SK-N-SH treated with all-trans-retinoic acid at 6 μM for 48 hours (cell line): Measurements from ENCODE around the gene RBM47.

Source experiments
- ATAC-seq: fragments of 200-7000 bp; cut with Tn5 transposase; 3 replicates; pipeline ENCODE4 v1.9.1; 2020; ENCODE audit warnings: mild to moderate bottlenecking, moderate library complexity
- ARNTL ChIP-seq: fragments of 450-650 bp; formaldehyde crosslinking; IDR thresholded peaks from 2 replicates; pipeline ENCODE4 v1.5.0; 2020; ENCODE audit warnings: low read depth, mild to moderate bottlenecking, moderate library complexity, borderline replicate concordance
- BACH2 ChIP-seq: fragments of 250-450 bp; sonication (Bioruptor Pico); IDR thresholded peaks from 2 replicates; pipeline ENCODE4 v1.9.0; 2021; ENCODE audit warnings: mild to moderate bottlenecking, borderline replicate concordance
- CSDC2 ChIP-seq: fragments of 250-450 bp; sonication (Bioruptor Pico); IDR thresholded peaks from 2 replicates; pipeline ENCODE4 v1.5.0; 2020; ENCODE audit warnings: mild to moderate bottlenecking, moderate library complexity
- ESRRG ChIP-seq: fragments of 250-450 bp; sonication (Bioruptor Pico); IDR thresholded peaks from 2 replicates; pipeline ENCODE4 v1.6.1; 2021; ENCODE audit warnings: mild to moderate bottlenecking
- GLIS3 ChIP-seq: fragments of 250-450 bp; sonication (Bioruptor Pico); IDR thresholded peaks from 2 replicates; pipeline ENCODE4 v1.5.0; 2020; ENCODE audit warnings: mild to moderate bottlenecking, moderate library complexity
- ISL1 ChIP-seq: fragments of 250-450 bp; sonication (Bioruptor Pico); IDR thresholded peaks from 2 replicates; pipeline ENCODE4 v2.1.2; 2022; ENCODE audit warnings: mild to moderate bottlenecking, moderate library complexity
- OSR1 ChIP-seq: fragments of 250-450 bp; sonication (Bioruptor Pico); IDR thresholded peaks from 2 replicates; pipeline ENCODE4 v1.8.0; 2022; ENCODE audit warnings: moderate library complexity, mild to moderate bottlenecking, inconsistent platforms
- PPARA ChIP-seq: fragments of 250-450 bp; sonication (Bioruptor Pico); IDR thresholded peaks from 2 replicates; pipeline ENCODE4 v1.5.0; 2020; ENCODE audit warnings: mild to moderate bottlenecking, borderline replicate concordance
- SNAI2 ChIP-seq: fragments of 250-450 bp; sonication (Bioruptor Pico); IDR thresholded peaks from 2 replicates; pipeline ENCODE4 v1.5.0; 2020; ENCODE audit warnings: mild to moderate bottlenecking, moderate library complexity
- TCF4 ChIP-seq: fragments of 250-450 bp; sonication (Bioruptor Pico); IDR thresholded peaks from 2 replicates; pipeline ENCODE4 v1.8.0; 2021; ENCODE audit warnings: mild to moderate bottlenecking, moderate library complexity, borderline replicate concordance
- TOX ChIP-seq: fragments of 250-450 bp; sonication (Bioruptor Pico); IDR thresholded peaks from 2 replicates; pipeline ENCODE4 v1.8.0; 2021; ENCODE audit warnings: mild to moderate bottlenecking, moderate library complexity, borderline replicate concordance
- ZC3H10 ChIP-seq: fragments of 250-450 bp; sonication (Bioruptor Pico); IDR thresholded peaks from 2 replicates; pipeline ENCODE4 v1.5.1; 2021; ENCODE audit warnings: mild to moderate bottlenecking, moderate library complexity
- ZFP3 ChIP-seq: fragments of 250-450 bp; sonication (Bioruptor Pico); IDR thresholded peaks from 2 replicates; pipeline ENCODE4 v1.5.0; 2020; ENCODE audit warnings: mild to moderate bottlenecking, moderate library complexity
- ZFP30 ChIP-seq: fragments of 450-650 bp; formaldehyde crosslinking; IDR thresholded peaks from 2 replicates; pipeline ENCODE4 v1.5.0; 2022; ENCODE audit warnings: mild to moderate bottlenecking, moderate library complexity
- ZNF565 ChIP-seq: fragments of 450-650 bp; formaldehyde crosslinking; conservative IDR thresholded peaks from 2 replicates; pipeline ENCODE4 v1.5.0; 2020; ENCODE audit warnings: low read depth, mild to moderate bottlenecking, moderate library complexity
- ZNF70 ChIP-seq: fragments of 450-650 bp; formaldehyde crosslinking; IDR thresholded peaks from 2 replicates; pipeline ENCODE4 v1.5.0; 2020; ENCODE audit warnings: mild to moderate bottlenecking, moderate library complexity
- TF ChIP-seq, protein P1 (sequence below): fragments of 250-450 bp; sonication (Bioruptor Pico); IDR thresholded peaks from 2 replicates; pipeline ENCODE4 v1.8.0; 2020; ENCODE audit warnings: mild to moderate bottlenecking, moderate library complexity, borderline replicate concordance
- TF ChIP-seq, protein P2 (sequence below): fragments of 250-450 bp; sonication (Bioruptor Pico); IDR thresholded peaks from 2 replicates; pipeline ENCODE4 v1.5.1; 2021; ENCODE audit warnings: mild to moderate bottlenecking, moderate library complexity
- TF ChIP-seq, protein P3 (sequence below): fragments of 250-450 bp; sonication (Bioruptor Pico); IDR thresholded peaks from 2 replicates; pipeline ENCODE4 v1.5.1; 2020; ENCODE audit warnings: low read depth, mild to moderate bottlenecking, moderate library complexity
- TF ChIP-seq, protein P4 (sequence below): fragments of 250-450 bp; sonication (Bioruptor Pico); IDR thresholded peaks from 2 replicates; pipeline ENCODE4 v1.5.0; 2020; ENCODE audit warnings: mild to moderate bottlenecking, moderate library complexity

Gene RBM47

DNA sequence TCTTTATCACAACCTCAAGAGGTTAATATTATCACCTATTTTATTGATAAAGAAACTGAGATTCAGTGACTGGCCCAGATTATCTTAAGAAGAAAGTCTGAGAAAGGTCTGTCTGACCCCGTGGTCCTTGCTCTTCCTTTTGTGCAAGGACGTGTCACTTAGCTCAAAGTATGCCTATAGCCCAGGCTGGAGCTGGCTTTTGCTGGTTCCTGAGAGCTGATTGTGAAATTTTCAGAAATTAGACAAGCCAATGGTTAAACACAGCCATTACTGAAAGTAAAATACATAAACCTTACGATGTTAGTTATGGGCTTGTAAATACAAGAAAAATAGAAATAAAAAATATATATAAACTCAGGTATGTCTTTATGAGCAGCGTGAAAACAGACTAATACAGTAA lies 224.5 kb downstream of the RBM47 start:
- TF ChIP-seq, protein P1, sequence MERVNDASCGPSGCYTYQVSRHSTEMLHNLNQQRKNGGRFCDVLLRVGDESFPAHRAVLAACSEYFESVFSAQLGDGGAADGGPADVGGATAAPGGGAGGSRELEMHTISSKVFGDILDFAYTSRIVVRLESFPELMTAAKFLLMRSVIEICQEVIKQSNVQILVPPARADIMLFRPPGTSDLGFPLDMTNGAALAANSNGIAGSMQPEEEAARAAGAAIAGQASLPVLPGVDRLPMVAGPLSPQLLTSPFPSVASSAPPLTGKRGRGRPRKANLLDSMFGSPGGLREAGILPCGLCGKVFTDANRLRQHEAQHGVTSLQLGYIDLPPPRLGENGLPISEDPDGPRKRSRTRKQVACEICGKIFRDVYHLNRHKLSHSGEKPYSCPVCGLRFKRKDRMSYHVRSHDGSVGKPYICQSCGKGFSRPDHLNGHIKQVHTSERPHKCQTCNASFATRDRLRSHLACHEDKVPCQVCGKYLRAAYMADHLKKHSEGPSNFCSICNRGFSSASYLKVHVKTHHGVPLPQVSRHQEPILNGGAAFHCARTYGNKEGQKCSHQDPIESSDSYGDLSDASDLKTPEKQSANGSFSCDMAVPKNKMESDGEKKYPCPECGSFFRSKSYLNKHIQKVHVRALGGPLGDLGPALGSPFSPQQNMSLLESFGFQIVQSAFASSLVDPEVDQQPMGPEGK = no peak
- TF ChIP-seq ZNF565 (CRISPR knock-in tag) (no peak), PPARA (CRISPR knock-in tag) (no peak), ZFP3 (no peak), SNAI2 (no peak), ZC3H10 (no peak), OSR1 (CRISPR knock-in tag) (no peak), TOX (CRISPR knock-in tag) (no peak), TCF4 (CRISPR knock-in tag) (no peak), ESRRG (CRISPR knock-in tag) (no peak), ARNTL (CRISPR knock-in tag) (no peak), ZFP30 (CRISPR knock-in tag) (no peak), BACH2 (CRISPR knock-in tag) (no peak), ZNF70 (CRISPR knock-in tag) (no peak), ISL1 (no peak)
- TF ChIP-seq, protein P2, sequence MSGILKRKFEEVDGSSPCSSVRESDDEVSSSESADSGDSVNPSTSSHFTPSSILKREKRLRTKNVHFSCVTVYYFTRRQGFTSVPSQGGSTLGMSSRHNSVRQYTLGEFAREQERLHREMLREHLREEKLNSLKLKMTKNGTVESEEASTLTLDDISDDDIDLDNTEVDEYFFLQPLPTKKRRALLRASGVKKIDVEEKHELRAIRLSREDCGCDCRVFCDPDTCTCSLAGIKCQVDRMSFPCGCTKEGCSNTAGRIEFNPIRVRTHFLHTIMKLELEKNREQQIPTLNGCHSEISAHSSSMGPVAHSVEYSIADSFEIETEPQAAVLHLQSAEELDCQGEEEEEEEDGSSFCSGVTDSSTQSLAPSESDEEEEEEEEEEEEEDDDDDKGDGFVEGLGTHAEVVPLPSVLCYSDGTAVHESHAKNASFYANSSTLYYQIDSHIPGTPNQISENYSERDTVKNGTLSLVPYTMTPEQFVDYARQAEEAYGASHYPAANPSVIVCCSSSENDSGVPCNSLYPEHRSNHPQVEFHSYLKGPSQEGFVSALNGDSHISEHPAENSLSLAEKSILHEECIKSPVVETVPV (CRISPR knock-in tag) = no peak

DNA sequence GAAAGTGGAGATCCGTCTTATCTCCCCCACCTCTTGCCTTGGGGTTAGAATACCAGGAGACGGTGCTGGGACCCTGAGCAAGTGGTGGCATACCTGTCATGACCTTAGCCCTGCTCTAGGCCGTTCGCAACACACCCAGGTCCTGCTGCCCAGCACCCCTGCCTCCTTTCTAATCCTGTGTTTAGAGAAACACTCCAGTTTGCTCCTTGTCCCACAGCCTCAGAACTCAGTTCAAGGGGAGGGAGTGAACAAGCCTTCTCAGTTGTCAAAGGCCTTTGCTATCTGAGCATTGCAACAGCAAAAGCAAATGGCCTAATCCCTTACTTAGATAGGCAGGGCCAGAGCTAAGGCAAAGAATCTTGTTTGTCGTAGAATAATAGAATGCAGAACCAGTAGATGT lies 226.6 kb downstream of the RBM47 start:
- TF ChIP-seq PPARA (CRISPR knock-in tag) = no peak
- no peak for ATAC-seq

More for the DNA sequence above, 224.5 kb downstream of the RBM47 start:
- ATAC-seq = no peak

DNA sequence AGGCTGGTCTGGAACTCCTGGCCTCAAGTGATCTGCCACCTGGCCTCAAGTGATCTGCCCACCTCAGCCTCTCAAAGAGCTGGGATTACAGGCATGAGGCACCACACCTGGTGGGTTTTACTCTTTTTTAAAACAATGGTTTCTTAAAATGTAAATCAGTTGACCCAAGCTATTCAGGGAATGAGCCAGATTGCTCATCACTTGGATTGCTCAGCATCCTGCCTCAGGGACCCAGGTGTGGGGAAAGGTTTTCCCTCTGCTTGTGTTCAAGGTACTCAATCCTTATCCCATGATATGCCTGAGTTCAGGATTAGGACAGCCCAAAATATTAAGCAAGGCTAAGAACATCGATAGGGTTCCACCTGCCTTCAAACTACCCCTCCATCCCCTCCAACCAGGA lies 227.1 kb downstream of the RBM47 start:
- TF ChIP-seq ESRRG (CRISPR knock-in tag) = no peak
- TF ChIP-seq ISL1 = no peak
- TF ChIP-seq ZFP3 = no peak
- TF ChIP-seq, protein P1 = no peak
- no peak for TF ChIP-seq ZFP30 (CRISPR knock-in tag)
- no peak for TF ChIP-seq GLIS3 (CRISPR knock-in tag)
- no peak for ATAC-seq

DNA sequence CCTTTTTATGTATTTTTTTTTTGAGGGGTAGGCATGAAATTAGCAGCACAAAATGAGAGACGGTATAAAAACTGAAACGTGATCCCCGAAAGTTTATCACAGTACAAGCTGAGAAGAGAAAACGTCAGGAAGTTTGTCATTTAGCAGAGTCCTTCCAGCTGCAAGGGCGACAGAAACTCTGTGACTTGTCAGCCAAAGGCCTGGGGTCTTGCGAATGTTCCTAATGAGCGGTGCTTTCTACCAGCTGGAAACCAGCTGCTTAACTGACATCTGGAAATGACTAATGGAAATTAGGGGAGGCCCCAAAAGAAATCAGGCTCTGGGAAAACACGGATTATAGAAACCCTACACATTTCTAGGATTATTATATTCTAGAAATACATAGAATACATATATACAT lies 228.0 kb downstream of the RBM47 start:
- TF ChIP-seq TCF4 (CRISPR knock-in tag) = peak; percentile 78; the same call in 1 of the 2 replicates
- TF ChIP-seq, protein P3, sequence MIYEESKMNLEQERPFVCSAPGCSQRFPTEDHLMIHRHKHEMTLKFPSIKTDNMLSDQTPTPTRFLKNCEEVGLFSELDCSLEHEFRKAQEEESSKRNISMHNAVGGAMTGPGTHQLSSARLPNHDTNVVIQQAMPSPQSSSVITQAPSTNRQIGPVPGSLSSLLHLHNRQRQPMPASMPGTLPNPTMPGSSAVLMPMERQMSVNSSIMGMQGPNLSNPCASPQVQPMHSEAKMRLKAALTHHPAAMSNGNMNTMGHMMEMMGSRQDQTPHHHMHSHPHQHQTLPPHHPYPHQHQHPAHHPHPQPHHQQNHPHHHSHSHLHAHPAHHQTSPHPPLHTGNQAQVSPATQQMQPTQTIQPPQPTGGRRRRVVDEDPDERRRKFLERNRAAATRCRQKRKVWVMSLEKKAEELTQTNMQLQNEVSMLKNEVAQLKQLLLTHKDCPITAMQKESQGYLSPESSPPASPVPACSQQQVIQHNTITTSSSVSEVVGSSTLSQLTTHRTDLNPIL (CRISPR knock-in tag) = no peak
- no peak for ATAC-seq

DNA sequence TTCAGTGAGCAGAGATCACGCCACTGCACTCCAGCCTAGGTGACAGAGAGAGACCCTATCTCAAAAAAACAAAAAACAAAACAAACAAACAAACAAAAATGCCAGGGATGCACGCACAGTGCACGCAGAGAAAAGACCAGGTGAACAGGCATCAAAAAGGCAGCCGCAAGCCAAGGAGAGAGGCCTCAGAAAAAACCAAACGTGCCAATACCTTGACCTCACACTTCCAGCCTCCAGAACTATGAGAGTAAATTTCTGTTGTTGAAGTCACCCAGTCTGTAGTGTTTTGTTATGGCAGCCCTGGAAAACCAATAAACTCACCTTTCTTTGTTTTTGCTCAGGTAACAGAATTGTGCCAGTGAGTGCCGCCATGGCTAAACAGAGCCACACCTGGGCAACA lies 228.6 kb downstream of the RBM47 start:
- TF ChIP-seq, protein P4, sequence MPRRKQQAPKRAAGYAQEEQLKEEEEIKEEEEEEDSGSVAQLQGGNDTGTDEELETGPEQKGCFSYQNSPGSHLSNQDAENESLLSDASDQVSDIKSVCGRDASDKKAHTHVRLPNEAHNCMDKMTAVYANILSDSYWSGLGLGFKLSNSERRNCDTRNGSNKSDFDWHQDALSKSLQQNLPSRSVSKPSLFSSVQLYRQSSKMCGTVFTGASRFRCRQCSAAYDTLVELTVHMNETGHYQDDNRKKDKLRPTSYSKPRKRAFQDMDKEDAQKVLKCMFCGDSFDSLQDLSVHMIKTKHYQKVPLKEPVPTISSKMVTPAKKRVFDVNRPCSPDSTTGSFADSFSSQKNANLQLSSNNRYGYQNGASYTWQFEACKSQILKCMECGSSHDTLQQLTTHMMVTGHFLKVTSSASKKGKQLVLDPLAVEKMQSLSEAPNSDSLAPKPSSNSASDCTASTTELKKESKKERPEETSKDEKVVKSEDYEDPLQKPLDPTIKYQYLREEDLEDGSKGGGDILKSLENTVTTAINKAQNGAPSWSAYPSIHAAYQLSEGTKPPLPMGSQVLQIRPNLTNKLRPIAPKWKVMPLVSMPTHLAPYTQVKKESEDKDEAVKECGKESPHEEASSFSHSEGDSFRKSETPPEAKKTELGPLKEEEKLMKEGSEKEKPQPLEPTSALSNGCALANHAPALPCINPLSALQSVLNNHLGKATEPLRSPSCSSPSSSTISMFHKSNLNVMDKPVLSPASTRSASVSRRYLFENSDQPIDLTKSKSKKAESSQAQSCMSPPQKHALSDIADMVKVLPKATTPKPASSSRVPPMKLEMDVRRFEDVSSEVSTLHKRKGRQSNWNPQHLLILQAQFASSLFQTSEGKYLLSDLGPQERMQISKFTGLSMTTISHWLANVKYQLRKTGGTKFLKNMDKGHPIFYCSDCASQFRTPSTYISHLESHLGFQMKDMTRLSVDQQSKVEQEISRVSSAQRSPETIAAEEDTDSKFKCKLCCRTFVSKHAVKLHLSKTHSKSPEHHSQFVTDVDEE (CRISPR knock-in tag) = no peak
- TF ChIP-seq ZNF70 (CRISPR knock-in tag) (no peak), CSDC2 (CRISPR knock-in tag) (no peak), ESRRG (CRISPR knock-in tag) (no peak), ZFP3 (no peak), GLIS3 (CRISPR knock-in tag) (no peak), ZNF565 (CRISPR knock-in tag) (no peak), OSR1 (CRISPR knock-in tag) (no peak)
- TF ChIP-seq, protein P1 = no peak
- no peak for ATAC-seq
